Endothelial cell of umbilical vein (primary cell): ENCODE data around the gene MAP2K7. TPM values are rescaled to one million over a fixed set of nuclear protein-coding genes. Genes with fewer than 3 reads are reported as not detected.

Experiments used
- BruUV-seq: library from RNA; stranded (reverse); fragments of 400-500 nt; replicated peaks from 2 replicates; lab custom pipeline; 2021; lab: Mats Ljungman, UMichigan
- CTCF ChIA-PET: fragments of 300-600, 350-600 bp; sonication (Branson Sonifier 250); formaldehyde crosslinking; loops from one replicate; lab custom pipeline; 2021; ENCODE audit warnings: antibody characterized with exemption, inconsistent platforms; lab: Charles Lee
- POLR2A ChIA-PET: fragments of 300-600, 350-600 bp; sonication (Branson Sonifier 250); formaldehyde crosslinking; loops from one replicate; lab custom pipeline; 2021; ENCODE audit warnings: antibody characterized with exemption, inconsistent platforms; lab: Charles Lee
- DNase-seq: peaks from one replicate; pipeline ENCODE4 v3.0.0-alpha.2; 2011; ENCODE audit warnings: low read depth, low spot score
- FAIRE-seq: peaks from 2 replicates; lab custom pipeline; 2011; peaks lifted over from hg19 to GRCh38; lab: Jason Lieb, UNC
- H2AFZ ChIP-seq: 2 replicates; pipeline ENCODE4 v1.6.0; 2012; ENCODE audit warnings: low read depth, low read length, control low read depth, inconsistent platforms
- H3K27ac ChIP-seq: 2 replicates; pipeline ENCODE4 v1.5.1; 2011; ENCODE audit warnings: low read depth, mild to moderate bottlenecking, control low read depth, low read length, moderate library complexity; ENCODE audit not compliant: insufficient read depth
- H3K27me3 ChIP-seq, 2 experiments: 2 replicates each; pipeline versions ENCODE4 v1.6.0 to v1.6.1; 2011; ENCODE audit warnings: low read length in 2 of 2, mixed read lengths in 1 of 2; ENCODE audit not compliant: control insufficient read depth in 2 of 2, insufficient read depth in 2 of 2
- H3K36me3 ChIP-seq, 2 experiments: 2 replicates in 1 of 2; 3 replicates in 1 of 2; pipeline ENCODE4 v1.5.1; 2011; ENCODE audit warnings: low read length in 2 of 2, mild to moderate bottlenecking in 1 of 2, moderate library complexity in 1 of 2; ENCODE audit not compliant: control insufficient read depth in 2 of 2, insufficient read depth in 2 of 2; ENCODE audit errors: extremely low read depth in 1 of 2
- H3K4me1 ChIP-seq: 3 replicates; pipeline ENCODE4 v1.5.1; 2011; ENCODE audit warnings: mild to moderate bottlenecking, low read length; ENCODE audit not compliant: control insufficient read depth, insufficient read depth; ENCODE audit errors: extremely low read depth
- H3K4me2 ChIP-seq: 2 replicates; pipeline ENCODE4 v1.6.1; 2011; ENCODE audit warnings: low read length, control low read depth, mixed read lengths; ENCODE audit not compliant: insufficient read depth
- H3K4me3 ChIP-seq, 3 experiments: fragments of 200-600 bp in 1 of 3; sonication (generic), shearing (Covaris generic) in 1 of 3; replicated peaks in 1 of 3; 2 replicates each; pipeline ENCODE4 v1.5.1; 2011 to 2016; ENCODE audit warnings: control low read depth in 3 of 3, low read length in 3 of 3, mild to moderate bottlenecking in 2 of 3, inconsistent platforms in 1 of 3, low read depth in 1 of 3, moderate library complexity in 1 of 3; ENCODE audit not compliant: insufficient read depth in 1 of 3
- H3K79me2 ChIP-seq: 2 replicates; pipeline ENCODE4 v1.6.0; 2012; ENCODE audit warnings: low read length, inconsistent platforms; ENCODE audit not compliant: control insufficient read depth, insufficient read depth
- H3K9ac ChIP-seq: replicated peaks from 2 replicates; pipeline ENCODE3; 2011; ENCODE audit warnings: low read length, control low read depth; ENCODE audit not compliant: insufficient read depth; ENCODE audit errors: extremely low read depth
- H3K9me1 ChIP-seq: replicated peaks from 3 replicates; pipeline ENCODE4 v1.6.0; 2011; ENCODE audit warnings: mild to moderate bottlenecking, low read length; ENCODE audit not compliant: control insufficient read depth, insufficient read depth; ENCODE audit errors: extremely low read depth
- H3K9me3 ChIP-seq: replicated peaks from 2 replicates; pipeline ENCODE4 v1.5.1; 2012; ENCODE audit warnings: low read length, inconsistent platforms; ENCODE audit not compliant: control insufficient read depth, insufficient read depth
- H4K20me1 ChIP-seq: replicated peaks from 2 replicates; pipeline ENCODE3; 2011; ENCODE audit warnings: mild to moderate bottlenecking, low read length; ENCODE audit not compliant: control insufficient read depth, insufficient read depth; ENCODE audit errors: extremely low read depth
- EZH2 ChIP-seq: IDR thresholded peaks from 2 replicates; pipeline ENCODE4 v1.6.1; 2012; ENCODE audit warnings: borderline replicate concordance, low read depth, mild to moderate bottlenecking, moderate library complexity, low read length, inconsistent platforms; ENCODE audit not compliant: severe bottlenecking
- FOS ChIP-seq: IDR thresholded peaks from 2 replicates; pipeline ENCODE4 v1.6.1; 2011; ENCODE audit warnings: mild to moderate bottlenecking, low read length, moderate library complexity, borderline replicate concordance; ENCODE audit not compliant: insufficient read depth
- GATA2 ChIP-seq: IDR thresholded peaks from 2 replicates; pipeline ENCODE4 v1.7.0; 2011; ENCODE audit warnings: low read depth, mild to moderate bottlenecking, moderate library complexity, mixed read lengths, low read length; ENCODE audit not compliant: insufficient read length, insufficient read depth
- JUN ChIP-seq: IDR thresholded peaks from 2 replicates; pipeline ENCODE4 v1.6.1; 2011; ENCODE audit warnings: borderline replicate concordance, low read depth; ENCODE audit not compliant: insufficient read length, insufficient read depth
- MYC ChIP-seq: IDR thresholded peaks from one replicate; pipeline ENCODE4 v1.6.1; 2011; ENCODE audit warnings: mild to moderate bottlenecking, low read depth, low read length
- POLR2A ChIP-seq: IDR thresholded peaks from 2 replicates; pipeline ENCODE4 v1.6.1; 2012; ENCODE audit warnings: low read depth, mild to moderate bottlenecking, control low read depth, low read length
- POLR2AphosphoS5 ChIP-seq: IDR thresholded peaks from 2 replicates; pipeline ENCODE4 v1.6.1; 2012; ENCODE audit warnings: low read depth, mild to moderate bottlenecking, control low read depth, low read length, moderate library complexity; ENCODE audit not compliant: insufficient read depth
- dilution Hi-C: fragments of 300-500 bp; cut with MboI; formaldehyde crosslinking; loops from one replicate; pipeline ENCODE4 v1.15.0; 2019; ENCODE audit warnings: low sequenced_read_pairs; ENCODE audit not compliant: extremely low pct_ligation_motif_present
- intact Hi-C: fragments of 100-400 bp; cut with micrococcal nuclease; formaldehyde crosslinking; loops from one replicate; pipeline ENCODE4 v1.10.0; 2022
- polyA plus RNA-seq, 4 experiments: library from polyadenylated mRNA; depleted of rRNA in 3 of 4; stranded (reverse) in 3 of 4; unstranded in 1 of 4; fragments of >200 nt; gene quantifications; 2 replicates each; pipeline versions ENCODE4 v1.2.1 to v1.2.3, GENCODE V29; 2011 to 2012; ENCODE audit warnings: missing spikeins in 1 of 4
- total RNA-seq: library from RNA; stranded (reverse); gene quantifications from 2 replicates; pipeline ENCODE4 v1.2.3, GENCODE V29; 2021
- TF ChIP-seq, protein P1 (sequence below), 2 donors: IDR thresholded peaks; 1 replicate in 1 of 2; 2 replicates in 1 of 2; pipeline ENCODE4 v1.5.1; 2011; ENCODE audit warnings: low read length in 2 of 2, mild to moderate bottlenecking in 2 of 2, moderate library complexity in 2 of 2, control low read depth in 1 of 2, inconsistent platforms in 1 of 2, low read depth in 1 of 2; ENCODE audit not compliant: insufficient read depth in 1 of 2; ENCODE audit errors: extremely low read depth in 1 of 2

Gene MAP2K7
- total and polyA plus RNA-seq, 2 donors (not counting 3 experiments of a cell fraction or from before 2014, with no cell fraction given): 13.8 to 36.0 TPM

DNA sequence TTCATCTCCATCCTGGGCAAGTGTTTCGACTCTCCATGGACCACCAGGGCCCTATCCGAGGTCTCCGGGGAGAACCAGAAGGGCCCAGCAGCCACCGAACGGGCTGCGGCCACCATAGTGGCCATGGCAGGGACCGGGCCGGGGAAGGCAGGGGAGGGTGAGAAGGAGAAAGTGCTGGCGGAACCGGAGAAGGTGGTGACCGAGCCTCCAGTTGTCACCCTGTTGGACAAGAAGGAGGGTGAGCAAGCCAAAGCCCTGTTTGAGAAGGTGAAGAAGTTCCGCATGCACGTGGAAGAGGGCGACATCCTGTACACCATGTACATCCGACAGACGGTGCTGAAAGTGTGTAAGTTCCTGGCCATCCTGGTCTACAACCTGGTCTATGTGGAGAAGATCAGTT, 4.7 kb upstream of the MAP2K7 start:
- H4K20me1 ChIP-seq: no peaks in the 10 kb centered on the region
- H3K4me1 ChIP-seq: peaks cover 8% of the 10 kb centered on the region
- H3K4me2 ChIP-seq: no peak overlapping the region
- intact Hi-C loops: no loop called here
- ChIA-PET CTCF (no interaction called here), POLR2A (no interaction called here)
- H3K27me3 ChIP-seq: no peaks in the 10 kb centered on the region
- H3K4me3 ChIP-seq: no peak overlapping the region
- dilution Hi-C loops: no loop called here
- no peak for TF ChIP-seq POLR2A
- TF ChIP-seq, protein P1, sequence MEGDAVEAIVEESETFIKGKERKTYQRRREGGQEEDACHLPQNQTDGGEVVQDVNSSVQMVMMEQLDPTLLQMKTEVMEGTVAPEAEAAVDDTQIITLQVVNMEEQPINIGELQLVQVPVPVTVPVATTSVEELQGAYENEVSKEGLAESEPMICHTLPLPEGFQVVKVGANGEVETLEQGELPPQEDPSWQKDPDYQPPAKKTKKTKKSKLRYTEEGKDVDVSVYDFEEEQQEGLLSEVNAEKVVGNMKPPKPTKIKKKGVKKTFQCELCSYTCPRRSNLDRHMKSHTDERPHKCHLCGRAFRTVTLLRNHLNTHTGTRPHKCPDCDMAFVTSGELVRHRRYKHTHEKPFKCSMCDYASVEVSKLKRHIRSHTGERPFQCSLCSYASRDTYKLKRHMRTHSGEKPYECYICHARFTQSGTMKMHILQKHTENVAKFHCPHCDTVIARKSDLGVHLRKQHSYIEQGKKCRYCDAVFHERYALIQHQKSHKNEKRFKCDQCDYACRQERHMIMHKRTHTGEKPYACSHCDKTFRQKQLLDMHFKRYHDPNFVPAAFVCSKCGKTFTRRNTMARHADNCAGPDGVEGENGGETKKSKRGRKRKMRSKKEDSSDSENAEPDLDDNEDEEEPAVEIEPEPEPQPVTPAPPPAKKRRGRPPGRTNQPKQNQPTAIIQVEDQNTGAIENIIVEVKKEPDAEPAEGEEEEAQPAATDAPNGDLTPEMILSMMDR (IDR thresholded peaks at IDR 0.05; ENCODE audit: extremely low read depth in 1 of 2, insufficient read depth in 1 of 2, low read depth in 1 of 2, low read length in 2 of 2): no peak
- no peak for TF ChIP-seq MYC
- TF ChIP-seq JUN: no peak
- no peak for TF ChIP-seq POLR2AphosphoS5
- BruUV-seq: no TSS peak
- FAIRE-seq: no peak
- no peaks in the 10 kb centered on the region for H3K9me1 ChIP-seq
- H3K79me2 ChIP-seq: no peaks in the 10 kb centered on the region
- no peaks in the 10 kb centered on the region for H3K9me3 ChIP-seq
- H3K36me3 ChIP-seq: no peaks in the 10 kb centered on the region
- no peak overlapping the region for H2AFZ ChIP-seq
- no peak overlapping the region for H3K27ac ChIP-seq
- H3K9ac ChIP-seq: no peak overlapping the region
- DNase-seq: no peak

DNA sequence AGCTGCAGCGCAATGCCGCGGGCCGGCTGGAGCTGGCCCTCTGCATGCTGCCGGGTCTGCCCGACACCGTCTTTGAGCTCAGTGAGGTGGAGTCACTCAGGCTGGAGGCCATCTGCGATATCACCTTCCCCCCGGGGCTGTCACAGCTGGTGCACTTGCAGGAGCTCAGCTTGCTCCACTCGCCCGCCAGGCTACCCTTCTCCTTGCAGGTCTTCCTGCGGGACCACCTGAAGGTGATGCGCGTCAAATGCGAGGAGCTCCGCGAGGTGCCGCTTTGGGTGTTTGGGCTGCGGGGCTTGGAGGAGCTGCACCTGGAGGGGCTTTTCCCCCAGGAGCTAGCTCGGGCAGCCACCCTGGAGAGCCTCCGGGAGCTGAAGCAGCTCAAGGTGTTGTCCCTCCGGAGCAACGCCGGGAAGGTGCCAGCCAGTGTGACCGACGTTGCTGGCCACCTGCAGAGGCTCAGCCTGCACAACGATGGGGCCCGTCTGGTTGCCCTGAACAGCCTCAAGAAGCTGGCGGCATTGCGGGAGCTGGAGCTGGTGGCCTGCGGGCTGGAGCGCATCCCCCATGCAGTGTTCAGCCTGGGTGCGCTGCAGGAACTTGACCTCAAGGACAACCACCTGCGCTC, 3.8 kb upstream of the MAP2K7 start:
- no peak overlapping the region for H3K4me2 ChIP-seq
- FAIRE-seq (no peak), DNase-seq (no peak)
- peaks cover 9% of the 10 kb centered on the region for H3K79me2 ChIP-seq
- peaks cover 14% of the 10 kb centered on the region for H3K4me1 ChIP-seq
- dilution Hi-C loops: no loop called here
- POLR2A ChIA-PET: no interaction called here
- H3K27me3 ChIP-seq: no peaks in the 10 kb centered on the region
- no peaks in the 10 kb centered on the region for H3K9me1 ChIP-seq
- H3K9ac ChIP-seq: no peak overlapping the region
- H2AFZ ChIP-seq: no peak overlapping the region
- H3K9me3 ChIP-seq: no peaks in the 10 kb centered on the region
- H4K20me1 ChIP-seq: no peaks in the 10 kb centered on the region
- no peaks in the 10 kb centered on the region for H3K36me3 ChIP-seq
- CTCF ChIA-PET: interaction anchor here (0.9 to 2.6 kb wide), 4 partner anchors 31 to 332 kb away, joined by 3 to 14 read pairs (median 5); partner anchors contain the start of gene TIMM44
- H3K27ac ChIP-seq: no peak overlapping the region
- TF ChIP-seq GATA2 (no peak), POLR2AphosphoS5 (no peak), JUN (no peak), POLR2A (no peak), FOS (no peak), MYC (no peak), EZH2 (no peak)
- BruUV-seq: no TSS peak
- H3K4me3 ChIP-seq: no peak overlapping the region
- intact Hi-C loops: no loop called here
